Measurements from ENCODE around the gene ATP2B2.

GRCh38 chr3:10406414-10406813 lies 99.0 kb downstream of the ATP2B2 start:
- no peak for TF ChIP-seq CTCF (IDR thresholded peaks at IDR 0.05)
- no peak for TF ChIP-seq POLR2A (IDR thresholded peaks at IDR 0.05)
